HG02973 (cell line): ENCODE measurements around the gene DDX25.

Experiments
- ATAC-seq: cut with Tn5 transposase; IDR thresholded peaks from one replicate; pipeline ENCODE4 v1.9.1; 2021; ENCODE audit warnings: moderate library complexity; ENCODE audit not compliant: unreplicated experiment

DDX25 gene

GRCh38 chr11:125968354-125968753, 64.0 kb downstream of the DDX25 start:
- no peak for ATAC-seq

DNA sequence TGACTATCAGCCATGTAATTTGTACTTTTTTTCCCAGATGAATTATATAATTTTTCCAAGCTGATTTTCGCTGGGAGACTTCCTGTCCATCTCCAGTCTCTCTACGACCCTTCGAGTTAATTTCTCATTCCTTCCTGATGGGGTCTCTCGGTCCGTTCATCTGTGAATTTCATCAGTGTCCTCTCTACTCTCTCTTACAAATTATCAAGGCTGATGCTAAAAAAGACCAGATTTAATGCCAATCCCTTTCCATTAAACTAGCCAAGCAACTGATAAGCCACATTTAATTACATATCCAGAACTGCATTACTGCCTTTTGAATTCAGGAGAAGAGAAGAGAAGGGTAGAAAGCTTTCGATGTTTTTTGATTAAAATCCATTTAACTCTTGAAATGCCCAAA, 67.3 kb downstream of the DDX25 start:
- no peak for ATAC-seq

DNA sequence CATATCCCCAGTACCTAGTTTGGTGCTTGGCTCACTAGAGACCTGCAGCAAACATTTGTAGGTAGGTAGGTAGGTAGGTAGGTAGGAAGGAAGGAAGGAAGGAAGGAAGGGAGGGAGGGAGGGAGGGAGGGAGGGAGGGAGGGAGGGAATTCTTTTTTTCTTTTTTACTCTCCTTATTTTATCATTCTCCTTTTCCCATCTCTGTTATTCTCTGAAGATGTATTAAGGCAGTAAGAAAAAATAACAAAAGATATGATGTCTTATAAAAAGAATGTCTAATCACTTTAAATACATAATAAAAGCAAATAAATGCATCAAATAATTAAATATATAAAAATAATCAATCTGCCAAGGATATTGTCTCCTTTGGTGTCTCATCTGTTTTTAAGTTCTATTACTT, 70.0 kb downstream of the DDX25 start:
- no peak for ATAC-seq

DNA sequence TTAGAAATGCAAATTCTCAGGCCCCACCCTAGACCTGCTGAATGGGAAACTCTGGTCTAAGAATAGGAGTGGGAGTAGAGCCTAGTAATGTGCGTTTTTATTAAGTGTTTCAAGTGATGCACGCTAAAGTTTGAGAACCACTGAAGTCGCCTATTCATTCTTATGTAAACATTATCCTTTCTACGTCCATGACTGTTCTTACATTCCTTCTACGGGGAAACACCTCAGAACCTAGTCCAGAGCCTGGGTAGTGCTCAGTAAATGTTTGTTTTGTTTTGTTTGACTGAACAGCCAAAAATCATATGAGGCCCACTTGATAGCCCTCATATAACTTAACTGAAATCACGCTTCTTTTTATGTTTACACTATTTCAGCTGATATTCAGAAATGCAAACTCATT, 71.3 kb downstream of the DDX25 start:
- ATAC-seq, result no peak

DNA sequence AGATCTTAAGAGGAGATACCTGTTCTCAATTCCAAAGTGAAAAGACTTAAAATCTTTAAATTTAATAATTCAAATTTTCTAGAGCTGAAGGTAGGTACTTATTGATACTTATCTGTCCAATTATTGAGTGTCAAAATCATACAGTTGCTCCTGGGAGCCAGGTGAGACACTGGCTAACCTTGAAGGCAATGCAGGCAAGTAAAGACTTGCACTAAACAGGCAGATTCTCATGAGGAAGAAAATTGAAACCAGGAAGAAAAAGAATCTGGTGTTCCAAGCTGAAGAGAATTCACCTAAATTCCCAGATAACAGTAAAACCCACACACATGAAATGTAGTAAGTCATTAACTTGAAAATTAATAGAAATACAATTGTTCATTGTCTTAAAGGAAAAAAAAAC, 71.8 kb downstream of the DDX25 start:
- no peak for ATAC-seq

- ATAC-seq, result no peak
These were observed 73.0 kb downstream of the DDX25 start for GRCh38 chr11:125977333-125977732.

DNA sequence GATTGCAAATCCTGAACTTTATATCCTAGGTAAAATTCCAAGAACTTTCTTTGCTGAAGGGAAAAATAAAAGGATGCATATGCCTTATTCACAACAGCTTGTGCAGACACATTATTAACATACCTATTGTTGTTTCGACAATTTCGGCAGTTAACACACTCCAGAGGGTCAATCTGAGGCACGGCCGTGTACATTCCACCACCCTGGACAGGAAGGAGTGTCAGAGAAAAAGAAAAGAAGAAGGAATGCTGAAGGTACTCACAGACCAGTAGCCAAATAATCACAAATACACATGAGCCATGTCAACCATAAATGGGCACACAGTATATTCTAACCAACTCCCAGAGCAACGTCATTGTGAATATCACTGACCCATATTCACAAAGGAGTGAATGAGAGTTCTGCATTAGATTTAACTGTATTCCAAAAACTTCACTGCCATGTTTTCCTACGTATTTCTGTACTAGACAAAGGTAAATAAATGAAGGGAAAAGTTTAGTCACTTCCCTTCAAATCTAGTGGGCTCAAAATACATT, 73.9 kb downstream of the DDX25 start:
- ATAC-seq, result no peak
